Fibroblast of lung (primary cell): Measurements from ENCODE around the gene ITPKB. TPM values are rescaled to one million over a fixed set of nuclear protein-coding genes. Genes with fewer than 3 reads are reported as not detected.

Experiments
- DNase-seq, 2 donors: peaks; one replicate each; pipeline versions ENCODE4 v3.0.0 to v3.0.0-alpha.2; 2010; ENCODE audit warnings: low read depth in 2 of 2
- H2AFZ ChIP-seq: 2 replicates; pipeline ENCODE4 v1.5.1; 2012; ENCODE audit warnings: low read length, control low read depth, inconsistent platforms
- H3K27ac ChIP-seq: 2 replicates; pipeline ENCODE4 v1.5.1; 2011; ENCODE audit warnings: low read length, control low read depth; ENCODE audit not compliant: insufficient read depth
- H3K27me3 ChIP-seq: 2 replicates; pipeline ENCODE4 v1.5.1; 2011; ENCODE audit warnings: mild to moderate bottlenecking, low read length; ENCODE audit not compliant: control insufficient read depth, insufficient read depth
- H3K36me3 ChIP-seq: 2 replicates; pipeline ENCODE4 v1.5.1; 2011; ENCODE audit warnings: low read length; ENCODE audit not compliant: control insufficient read depth, insufficient read depth
- H3K4me1 ChIP-seq: 2 replicates; pipeline ENCODE4 v1.5.1; 2011; ENCODE audit warnings: low read length; ENCODE audit not compliant: control insufficient read depth, insufficient read depth; ENCODE audit errors: extremely low read depth
- H3K4me2 ChIP-seq: 2 replicates; pipeline ENCODE4 v1.5.1; 2011; ENCODE audit warnings: low read length, control low read depth; ENCODE audit not compliant: insufficient read depth; ENCODE audit errors: extremely low read depth
- H3K4me3 ChIP-seq, 4 experiments: fragments of 200-600 bp in 1 of 4; sonication (generic) in 1 of 4; replicated peaks in 1 of 4; 2 replicates each; pipeline ENCODE4 v1.5.1; 2011 to 2016; ENCODE audit warnings: low read length in 4 of 4, low read depth in 3 of 4, mild to moderate bottlenecking in 3 of 4, control low read depth in 2 of 4, inconsistent platforms in 1 of 4, mixed read lengths in 1 of 4; ENCODE audit not compliant: insufficient read depth in 1 of 4; ENCODE audit errors: control extremely low read depth in 1 of 4
- H3K79me2 ChIP-seq: 2 replicates; pipeline ENCODE4 v1.5.1; 2012; ENCODE audit warnings: mild to moderate bottlenecking, low read length, inconsistent platforms; ENCODE audit not compliant: control insufficient read depth, insufficient read depth
- H3K9ac ChIP-seq: 2 replicates; pipeline ENCODE4 v1.5.1; 2011; ENCODE audit warnings: mild to moderate bottlenecking, low read length, control low read depth; ENCODE audit not compliant: insufficient read depth
- H3K9me3 ChIP-seq: 2 replicates; pipeline ENCODE4 v1.5.1; 2012; ENCODE audit warnings: low read depth, low read length; ENCODE audit not compliant: control insufficient read depth, insufficient read depth
- H4K20me1 ChIP-seq: 2 replicates; pipeline ENCODE4 v1.5.1; 2011; ENCODE audit warnings: low read length; ENCODE audit not compliant: control insufficient read depth, insufficient read depth; ENCODE audit errors: extremely low read depth
- CTCF ChIP-seq, 2 donors: IDR thresholded peaks in 1 of 2; conservative IDR thresholded peaks in 1 of 2; 1 replicate in 1 of 2; 2 replicates in 1 of 2; pipeline ENCODE4 v1.5.1; 2011 to 2012; ENCODE audit warnings: low read length in 2 of 2, control low read depth in 1 of 2, inconsistent platforms in 1 of 2, low read depth in 1 of 2, mild to moderate bottlenecking in 1 of 2
- EZH2 ChIP-seq: IDR thresholded peaks from 2 replicates; pipeline ENCODE4 v1.5.1; 2012; ENCODE audit warnings: low read length, control low read depth, mild to moderate bottlenecking; ENCODE audit errors: missing control alignments
- polyA plus RNA-seq, 2 donors: library from polyadenylated mRNA; depleted of rRNA in 1 of 2; stranded (reverse) in 1 of 2; unstranded in 1 of 2; fragments of >200 nt; gene quantifications; 2 replicates each; pipeline ENCODE4 v1.2.1, GENCODE V29; 2011 to 2012; ENCODE audit warnings: missing spikeins in 1 of 2
- total RNA-seq: library from RNA; depleted of rRNA; stranded (reverse); fragments of >200 nt; gene quantifications from 2 replicates; pipeline ENCODE4 v1.2.1, GENCODE V29; 2014

The ITPKB gene
- total and polyA plus RNA-seq, 2 donors (not counting 1 experiment from before 2014, with no cell fraction given), result 10.2 to 32.4 TPM

DNA sequence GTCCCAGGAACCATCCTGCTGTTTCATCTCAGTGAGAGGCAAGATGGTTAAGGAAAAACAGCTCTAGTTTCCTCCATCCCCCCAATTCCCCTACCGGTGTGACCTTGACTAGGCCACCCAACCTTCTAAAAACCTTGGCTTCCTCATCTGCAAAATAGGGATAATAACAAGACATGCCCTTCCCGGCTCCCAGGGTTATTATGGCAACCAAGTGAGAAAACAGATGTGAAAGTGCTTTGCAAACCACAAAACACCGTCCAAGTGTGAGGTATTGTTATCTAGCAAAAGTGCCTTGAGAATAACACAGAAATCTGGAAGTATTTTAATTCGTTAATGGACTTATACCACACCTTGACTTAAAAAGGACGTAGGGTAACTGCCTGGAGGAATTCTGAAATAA lies 62.7 kb downstream of the ITPKB start:
- no peaks in the 10 kb centered on the region for H3K36me3 ChIP-seq
- H3K4me3 ChIP-seq, result no peak overlapping the region
- no peaks in the 10 kb centered on the region for H4K20me1 ChIP-seq
- H3K9me3 ChIP-seq, result no peaks in the 10 kb centered on the region
- no peaks in the 10 kb centered on the region for H3K27me3 ChIP-seq
- H2AFZ ChIP-seq, result no peak overlapping the region
- no peak overlapping the region for H3K9ac ChIP-seq
- DNase-seq, result peak in 1 of 2 donors; percentile 25
- H3K4me1 ChIP-seq, result peaks cover 35% of the 10 kb centered on the region
- TF ChIP-seq EZH2, result no peak
- no peak for TF ChIP-seq CTCF (conservative IDR thresholded peaks at IDR 0.05 in 1 of 2, IDR thresholded peaks at IDR 0.05 in 1 of 2; ENCODE audit: low read depth in 1 of 2, low read length in 2 of 2)
- H3K79me2 ChIP-seq, result no peaks in the 10 kb centered on the region
- peak overlapping the region; percentile 4 for H3K4me2 ChIP-seq
- peak overlapping the region; percentile 52 for H3K27ac ChIP-seq

DNA sequence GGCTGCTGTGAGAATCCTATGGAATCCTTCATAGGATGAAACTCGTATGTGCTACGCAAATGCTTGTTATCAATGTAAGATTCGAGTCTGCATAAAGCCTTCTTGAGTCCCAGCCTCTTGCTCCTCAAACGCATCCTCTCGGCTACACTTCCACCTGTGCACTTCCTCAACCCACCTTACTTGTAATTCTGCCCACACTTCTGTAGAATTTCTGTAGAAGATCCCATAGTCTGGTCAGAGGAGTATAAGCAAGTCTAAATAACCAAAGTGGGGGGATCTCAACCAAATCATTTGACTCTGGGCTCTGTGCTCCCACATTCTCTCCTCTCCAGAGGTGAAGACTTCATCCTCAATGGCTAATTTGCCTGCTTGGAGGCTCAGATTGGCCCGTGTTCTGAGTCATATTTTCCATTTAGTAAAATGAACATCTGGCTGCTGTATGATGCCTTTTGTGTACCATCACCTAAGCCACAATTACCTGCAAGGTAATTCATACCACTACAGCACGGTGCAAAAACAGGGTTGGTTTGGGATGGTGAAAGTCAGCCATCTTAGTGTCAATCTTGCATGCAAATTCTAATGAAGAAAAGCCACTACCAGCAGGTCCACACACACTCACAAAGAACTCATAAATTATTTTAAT lies 63.2 kb downstream of the ITPKB start:
- Histone ChIP-seq H3K9me3 (no peaks in the 10 kb centered on the region), H3K4me1 (peaks cover 32% of the 10 kb centered on the region), H3K4me2 (no peak overlapping the region), H3K36me3 (no peaks in the 10 kb centered on the region), H4K20me1 (no peaks in the 10 kb centered on the region), H3K9ac (no peak overlapping the region), H2AFZ (no peak overlapping the region), H3K27ac (no peak overlapping the region), H3K79me2 (no peaks in the 10 kb centered on the region), H3K27me3 (no peaks in the 10 kb centered on the region), H3K4me3 (no peak overlapping the region)
- DNase-seq, result no peak
- TF ChIP-seq CTCF (conservative IDR thresholded peaks at IDR 0.05 in 1 of 2, IDR thresholded peaks at IDR 0.05 in 1 of 2; ENCODE audit: low read depth in 1 of 2, low read length in 2 of 2) (no peak), EZH2 (no peak)

DNA sequence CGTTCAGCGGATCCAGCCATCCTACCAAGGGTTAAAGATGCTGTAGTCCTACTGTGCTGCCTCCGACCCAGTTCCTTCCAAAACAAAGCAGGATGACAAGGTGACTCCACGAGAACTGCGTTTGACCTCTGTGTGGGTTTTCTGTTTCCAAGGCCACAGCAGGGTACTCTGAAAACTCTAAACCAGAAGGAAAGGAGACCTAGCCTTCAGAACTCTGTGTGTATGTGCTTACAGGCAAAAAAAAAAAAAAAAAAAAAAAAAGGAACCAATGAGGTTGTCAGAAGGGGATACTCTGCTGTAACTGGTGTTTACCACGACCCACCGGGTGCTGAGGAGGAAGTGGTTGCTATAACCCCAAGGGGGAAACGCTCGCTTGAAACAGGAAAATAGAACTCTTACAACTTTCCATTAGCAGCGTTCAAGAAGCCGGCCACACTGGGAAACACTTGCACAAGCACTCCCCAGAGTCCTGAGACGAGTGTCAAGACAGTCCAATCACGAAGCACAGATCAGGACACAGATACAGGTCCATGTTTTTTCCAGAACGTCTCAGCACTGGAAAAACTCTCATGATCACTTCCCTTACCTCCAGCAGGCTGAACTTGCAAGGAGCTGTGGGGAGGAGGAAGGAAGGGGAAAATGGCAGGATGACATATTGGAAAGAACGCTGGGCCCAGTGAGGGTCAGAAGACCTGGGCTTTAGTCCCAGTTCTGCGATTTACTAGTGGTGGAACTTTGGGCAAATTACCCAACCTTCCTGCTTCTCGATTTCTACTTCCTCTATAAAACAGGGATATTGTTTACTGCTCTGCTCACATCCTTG lies 64.0 kb downstream of the ITPKB start:
- H2AFZ ChIP-seq, result no peak overlapping the region
- H3K36me3 ChIP-seq, result no peaks in the 10 kb centered on the region
- no peaks in the 10 kb centered on the region for H3K9me3 ChIP-seq
- peak in 1 of 2 donors; percentile 25 for DNase-seq
- H3K4me3 ChIP-seq, result no peak overlapping the region
- H3K79me2 ChIP-seq, result no peaks in the 10 kb centered on the region
- TF ChIP-seq EZH2, result no peak
- no peak for TF ChIP-seq CTCF (conservative IDR thresholded peaks at IDR 0.05 in 1 of 2, IDR thresholded peaks at IDR 0.05 in 1 of 2; ENCODE audit: low read depth in 1 of 2, low read length in 2 of 2)
- no peaks in the 10 kb centered on the region for H3K27me3 ChIP-seq
- H3K27ac ChIP-seq, result no peak overlapping the region
- H3K4me2 ChIP-seq, result no peak overlapping the region
- no peak overlapping the region for H3K9ac ChIP-seq
- peaks cover 27% of the 10 kb centered on the region for H3K4me1 ChIP-seq
- no peaks in the 10 kb centered on the region for H4K20me1 ChIP-seq
